Keratinocyte (primary cell): ENCODE results near the gene LAPTM5. TPM values are rescaled to one million over a fixed set of nuclear protein-coding genes. Genes with fewer than 3 reads are reported as not detected.

Source experiments
- DNase-seq: peaks from one replicate; pipeline ENCODE4 v3.0.0-alpha.2; 2011; ENCODE audit warnings: low read depth, missing footprints, low spot score
- FAIRE-seq: peaks from 2 replicates; lab custom pipeline; 2011; peaks lifted over from hg19 to GRCh38; lab: Jason Lieb, UNC
- H2AFZ ChIP-seq: 2 replicates; pipeline ENCODE4 v1.6.0; 2012; ENCODE audit warnings: low read length, control low read depth, inconsistent platforms; ENCODE audit not compliant: control insufficient read depth
- H3K27ac ChIP-seq: 2 replicates; pipeline ENCODE4 v1.5.1; 2011; ENCODE audit warnings: low read length; ENCODE audit not compliant: control insufficient read depth, insufficient read depth
- H3K27me3 ChIP-seq: 3 replicates; pipeline ENCODE4 v1.6.0; 2011; ENCODE audit warnings: low read length; ENCODE audit not compliant: control insufficient read depth, insufficient read depth; ENCODE audit errors: extremely low read depth
- H3K36me3 ChIP-seq, 2 experiments: 2 replicates in 1 of 2; 3 replicates in 1 of 2; pipeline ENCODE4 v1.5.1; 2011; ENCODE audit warnings: low read length in 2 of 2, mild to moderate bottlenecking in 1 of 2; ENCODE audit not compliant: control insufficient read depth in 2 of 2, insufficient read depth in 2 of 2; ENCODE audit errors: extremely low read depth in 1 of 2
- H3K4me1 ChIP-seq: 3 replicates; pipeline ENCODE4 v1.5.1; 2011; ENCODE audit warnings: low read length; ENCODE audit not compliant: control insufficient read depth, insufficient read depth; ENCODE audit errors: extremely low read depth
- H3K4me2 ChIP-seq: 3 replicates; pipeline ENCODE4 v1.6.0; 2011; ENCODE audit warnings: low read depth, low read length; ENCODE audit not compliant: control insufficient read depth, insufficient read depth; ENCODE audit errors: extremely low read depth
- H3K4me3 ChIP-seq, 3 experiments: fragments of 200-600 bp in 1 of 3; sonication (generic) in 1 of 3; 2 replicates in 2 of 3; 3 replicates in 1 of 3; pipeline ENCODE4 v1.5.1; 2011 to 2016; ENCODE audit warnings: low read length in 3 of 3, mild to moderate bottlenecking in 3 of 3, control low read depth in 2 of 3, inconsistent platforms in 1 of 3, low read depth in 1 of 3, mixed read lengths in 1 of 3, mixed run types in 1 of 3, moderate library complexity in 1 of 3; ENCODE audit not compliant: control insufficient read depth in 2 of 3, insufficient read depth in 2 of 3; ENCODE audit errors: extremely low read depth in 1 of 3
- H3K79me2 ChIP-seq: 2 replicates; pipeline ENCODE4 v1.6.0; 2012; ENCODE audit warnings: low read length; ENCODE audit not compliant: control insufficient read depth, insufficient read depth
- H3K9ac ChIP-seq: 3 replicates; pipeline ENCODE4 v1.6.0; 2011; ENCODE audit warnings: low read length; ENCODE audit not compliant: control insufficient read depth, insufficient read depth; ENCODE audit errors: extremely low read depth
- H3K9me1 ChIP-seq: 3 replicates; pipeline ENCODE4 v1.6.0; 2011; ENCODE audit warnings: low read length; ENCODE audit not compliant: control insufficient read depth, insufficient read depth; ENCODE audit errors: extremely low read depth
- H3K9me3 ChIP-seq: 2 replicates; pipeline ENCODE4 v1.5.1; 2012; ENCODE audit warnings: low read depth, low read length; ENCODE audit not compliant: control insufficient read depth
- H4K20me1 ChIP-seq: 3 replicates; pipeline ENCODE4 v1.6.0; 2011; ENCODE audit warnings: low read length; ENCODE audit not compliant: control insufficient read depth, insufficient read depth; ENCODE audit errors: extremely low read depth
- EZH2 ChIP-seq: IDR thresholded peaks from one replicate; pipeline ENCODE4 v1.6.1; 2012; ENCODE audit warnings: inconsistent platforms, mild to moderate bottlenecking, low read length, moderate library complexity
- dilution Hi-C: fragments of 300-500 bp; cut with MboI; formaldehyde crosslinking; loops from one replicate; pipeline ENCODE4 v1.7.0; 2020; ENCODE audit warnings: low sequenced_read_pairs; ENCODE audit not compliant: extremely low pct_ligation_motif_present
- polyA plus RNA-seq, 5 experiments: library from polyadenylated mRNA; depleted of rRNA in 3 of 5; stranded (reverse) in 3 of 5; stranded (forward) in 1 of 5; unstranded in 1 of 5; fragments of >200 nt; gene quantifications; 1 replicate in 1 of 5; 2 replicates in 3 of 5; 3 replicates in 1 of 5; pipeline versions ENCODE4 v1.2.1 to v1.2.3, GENCODE V29; 2011 to 2012; ENCODE audit warnings: missing spikeins in 2 of 5, low read depth in 1 of 5, low replicate concordance in 1 of 5
- TF ChIP-seq, protein P1 (sequence below), 3 experiments: IDR thresholded peaks in 1 of 3; conservative IDR thresholded peaks in 1 of 3; optimal IDR thresholded peaks in 1 of 3; 2 replicates in 2 of 3; 3 replicates in 1 of 3; pipeline versions ENCODE3 to v1.5.1; 2011; ENCODE audit warnings: low read length in 3 of 3, mild to moderate bottlenecking in 3 of 3, moderate library complexity in 2 of 3, control low read depth in 1 of 3, inconsistent platforms in 1 of 3; ENCODE audit not compliant: insufficient read depth in 2 of 3; ENCODE audit errors: extremely low read depth in 1 of 3

LAPTM5 gene
- polyA plus RNA-seq, 1 donor (not counting 4 experiments of a cell fraction or from before 2014, with no cell fraction given) = 0.18 TPM

DNA sequence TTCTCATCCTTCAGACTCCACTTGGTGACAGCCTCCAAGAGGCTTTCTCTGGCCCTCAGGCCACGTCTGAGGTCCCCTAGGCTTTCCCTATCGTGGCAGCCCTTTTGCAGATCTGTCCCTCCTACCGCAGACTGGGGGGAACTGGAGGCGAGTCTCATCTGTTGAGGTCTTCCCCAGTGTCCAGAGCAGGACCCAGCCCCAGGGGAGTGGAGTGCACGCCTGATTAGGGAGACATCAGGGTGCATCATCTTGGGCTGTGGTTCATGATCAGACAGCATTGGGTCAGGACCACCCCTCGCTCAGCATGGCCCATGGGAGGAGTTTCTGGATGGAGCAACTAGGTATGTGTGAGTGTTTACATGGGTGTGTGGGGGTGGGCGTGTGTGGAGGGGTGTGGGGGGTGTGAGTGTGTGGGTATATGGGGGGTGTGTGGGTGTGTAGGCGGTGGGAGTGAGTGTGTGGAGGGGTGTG lies 25.7 kb downstream of the LAPTM5 start:
- Histone ChIP-seq H3K9me3 (no peaks in the 10 kb centered on the region), H3K27ac (no peak overlapping the region), H3K4me1 (no peaks in the 10 kb centered on the region), H3K4me2 (no peak overlapping the region), H3K9ac (no peak overlapping the region), H3K4me3 (no peak overlapping the region), H4K20me1 (no peaks in the 10 kb centered on the region), H3K36me3 (no peaks in the 10 kb centered on the region), H3K27me3 (no peaks in the 10 kb centered on the region), H3K79me2 (no peaks in the 10 kb centered on the region), H2AFZ (no peak overlapping the region), H3K9me1 (no peaks in the 10 kb centered on the region)
- TF ChIP-seq, protein P1, sequence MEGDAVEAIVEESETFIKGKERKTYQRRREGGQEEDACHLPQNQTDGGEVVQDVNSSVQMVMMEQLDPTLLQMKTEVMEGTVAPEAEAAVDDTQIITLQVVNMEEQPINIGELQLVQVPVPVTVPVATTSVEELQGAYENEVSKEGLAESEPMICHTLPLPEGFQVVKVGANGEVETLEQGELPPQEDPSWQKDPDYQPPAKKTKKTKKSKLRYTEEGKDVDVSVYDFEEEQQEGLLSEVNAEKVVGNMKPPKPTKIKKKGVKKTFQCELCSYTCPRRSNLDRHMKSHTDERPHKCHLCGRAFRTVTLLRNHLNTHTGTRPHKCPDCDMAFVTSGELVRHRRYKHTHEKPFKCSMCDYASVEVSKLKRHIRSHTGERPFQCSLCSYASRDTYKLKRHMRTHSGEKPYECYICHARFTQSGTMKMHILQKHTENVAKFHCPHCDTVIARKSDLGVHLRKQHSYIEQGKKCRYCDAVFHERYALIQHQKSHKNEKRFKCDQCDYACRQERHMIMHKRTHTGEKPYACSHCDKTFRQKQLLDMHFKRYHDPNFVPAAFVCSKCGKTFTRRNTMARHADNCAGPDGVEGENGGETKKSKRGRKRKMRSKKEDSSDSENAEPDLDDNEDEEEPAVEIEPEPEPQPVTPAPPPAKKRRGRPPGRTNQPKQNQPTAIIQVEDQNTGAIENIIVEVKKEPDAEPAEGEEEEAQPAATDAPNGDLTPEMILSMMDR (optimal IDR thresholded peaks at IDR 0.05 in 1 of 3, IDR thresholded peaks at IDR 0.05 in 1 of 3, conservative IDR thresholded peaks at IDR 0.05 in 1 of 3; ENCODE audit: extremely low read depth in 1 of 3, insufficient read depth in 2 of 3, low read length in 3 of 3) = no peak
- TF ChIP-seq EZH2 = no peak
- dilution Hi-C loops = no loop called here
- DNase-seq (no peak), FAIRE-seq (no peak)

DNA sequence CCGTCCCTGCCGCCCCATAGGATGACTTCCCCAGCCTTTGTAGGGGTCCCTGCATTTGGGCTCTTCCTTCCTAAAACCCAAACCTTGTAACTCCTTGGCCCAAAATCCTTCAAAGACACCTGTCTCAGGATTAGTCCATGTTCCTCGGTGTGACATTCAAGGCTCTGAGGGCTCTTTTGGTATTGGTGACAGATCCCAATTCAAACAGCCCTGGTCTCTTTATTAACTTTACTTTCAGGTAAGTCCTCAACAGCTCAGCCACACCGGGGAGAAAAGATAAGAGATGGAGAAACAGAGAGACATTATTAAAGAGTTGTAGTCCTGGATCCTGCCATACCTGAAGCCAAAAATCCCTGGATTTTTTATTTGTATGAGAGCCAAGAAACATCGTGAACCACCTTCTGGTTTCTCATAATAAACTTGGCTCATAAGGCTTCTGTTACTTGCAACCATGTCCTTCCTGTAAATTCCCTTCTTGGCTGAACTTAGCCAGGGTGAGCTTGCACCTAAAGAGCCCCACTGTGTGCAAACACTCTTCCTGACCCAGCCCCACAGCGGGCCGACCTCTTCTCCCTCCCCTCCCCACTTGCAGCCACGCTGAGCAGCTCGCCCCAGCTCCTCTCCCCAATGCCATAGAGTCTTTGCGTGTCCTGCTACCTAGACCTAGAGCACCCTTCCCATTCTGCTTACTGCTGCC lies 26.3 kb downstream of the LAPTM5 start:
- DNase-seq (no peak), FAIRE-seq (no peak)
- Histone ChIP-seq H2AFZ (no peak overlapping the region), H3K4me2 (no peak overlapping the region), H3K27ac (no peak overlapping the region), H3K9me3 (no peaks in the 10 kb centered on the region), H3K9ac (no peak overlapping the region), H4K20me1 (no peaks in the 10 kb centered on the region), H3K27me3 (no peaks in the 10 kb centered on the region), H3K4me1 (no peaks in the 10 kb centered on the region), H3K4me3 (no peak overlapping the region), H3K36me3 (no peaks in the 10 kb centered on the region), H3K79me2 (no peaks in the 10 kb centered on the region), H3K9me1 (no peaks in the 10 kb centered on the region)
- dilution Hi-C loops = no loop called here
- TF ChIP-seq, protein P1 (optimal IDR thresholded peaks at IDR 0.05 in 1 of 3, IDR thresholded peaks at IDR 0.05 in 1 of 3, conservative IDR thresholded peaks at IDR 0.05 in 1 of 3; ENCODE audit: extremely low read depth in 1 of 3, insufficient read depth in 2 of 3, low read length in 3 of 3) = no peak
- no peak for TF ChIP-seq EZH2
